ENCODE measurements around the gene FGF23.
A peak's percentile ranks its signal among the peaks of the same experiment; 100 is the strongest.

Gene FGF23

DNA sequence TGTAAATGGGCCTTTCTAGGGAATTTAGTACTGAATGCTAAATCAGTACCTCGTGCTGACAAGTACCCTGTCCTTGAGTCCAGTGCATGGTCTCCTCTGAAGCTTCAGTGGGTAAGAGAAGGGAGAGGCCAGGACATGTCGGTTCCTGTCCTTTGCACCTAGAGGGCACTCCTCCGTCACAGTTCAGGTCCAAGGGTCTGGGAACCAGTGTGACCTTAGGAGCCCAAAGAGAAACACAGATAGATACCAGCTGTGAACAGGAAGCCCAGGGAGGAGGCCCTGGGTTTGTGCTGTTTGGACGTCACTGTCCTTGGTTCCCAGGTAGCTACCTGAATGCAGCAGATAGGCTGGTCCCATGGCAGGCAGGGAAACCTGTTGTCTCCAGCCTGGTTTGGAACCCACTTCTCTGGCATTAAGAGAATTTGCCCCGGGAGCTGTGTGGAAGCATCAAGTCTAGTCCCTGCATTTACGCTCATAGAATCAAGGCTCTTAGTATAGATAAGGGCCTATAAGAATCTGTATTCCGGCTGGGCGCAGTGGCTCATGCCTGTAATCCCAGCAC is 3.9 kb upstream of the FGF23 start:
- DNase-seq (ENCODE audit: low spot score) = no peak

DNA sequence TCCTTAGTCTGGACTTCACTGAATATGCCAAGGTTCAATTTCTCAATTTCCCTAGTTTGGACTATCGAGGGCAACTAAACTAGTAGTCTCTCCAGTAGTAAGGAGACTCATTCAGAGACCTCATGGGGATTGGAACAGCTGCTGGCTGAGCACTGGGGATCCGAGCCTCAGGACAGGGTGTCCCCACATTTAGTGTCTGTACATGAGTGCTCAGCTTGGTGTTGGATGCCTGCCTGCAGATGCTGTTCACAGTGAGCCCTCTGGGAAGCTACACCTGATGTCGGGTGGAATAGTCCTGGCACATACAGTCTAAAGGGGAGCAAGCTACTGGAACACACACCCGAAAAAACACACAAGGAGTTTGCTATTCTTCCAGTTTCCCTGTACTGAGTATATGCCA is 820 bp upstream of the FGF23 start:
- no peak for DNase-seq (ENCODE audit: low spot score)

DNA sequence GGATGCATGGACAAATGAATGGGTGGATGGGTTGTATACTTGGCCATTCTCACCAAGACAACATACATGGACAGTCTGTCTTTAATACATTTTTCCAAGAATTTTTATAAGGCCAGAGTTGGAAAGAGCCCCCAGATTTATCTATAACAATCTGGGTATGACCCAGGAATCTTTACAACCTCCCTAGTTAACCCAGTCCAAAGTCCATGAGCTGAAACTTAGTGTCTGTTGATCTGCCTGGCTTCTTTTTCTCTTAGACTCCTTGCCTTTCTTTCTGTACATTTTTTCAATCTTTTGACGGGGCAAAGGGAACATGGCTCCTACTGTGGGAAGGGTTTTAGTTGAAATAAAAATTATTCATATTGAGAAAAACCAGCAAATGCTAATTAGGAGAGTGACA is 740 bp downstream of the FGF23 start:
- DNase-seq (ENCODE audit: low spot score) = no peak

DNA sequence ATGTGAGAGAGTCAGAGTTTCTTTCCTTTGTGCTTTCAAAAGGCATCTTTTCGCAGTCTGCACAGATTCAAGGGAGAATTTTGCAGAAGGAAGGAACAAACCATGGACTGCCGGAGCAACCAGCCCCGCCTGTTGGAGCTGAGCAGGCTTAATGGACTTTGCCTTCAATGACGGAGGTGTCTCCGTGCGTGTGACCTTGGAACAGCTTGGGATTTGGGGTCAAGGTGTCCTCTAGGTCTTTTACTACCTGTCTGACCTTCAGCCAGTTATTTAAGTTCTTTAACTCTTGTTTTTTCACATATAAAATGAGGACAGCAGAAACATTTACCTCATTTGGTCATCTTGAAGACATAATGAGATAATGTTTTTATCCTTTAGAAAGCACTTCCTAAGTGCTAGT is 4.1 kb downstream of the FGF23 start:
- DNase-seq (ENCODE audit: low spot score) = no peak

DNA sequence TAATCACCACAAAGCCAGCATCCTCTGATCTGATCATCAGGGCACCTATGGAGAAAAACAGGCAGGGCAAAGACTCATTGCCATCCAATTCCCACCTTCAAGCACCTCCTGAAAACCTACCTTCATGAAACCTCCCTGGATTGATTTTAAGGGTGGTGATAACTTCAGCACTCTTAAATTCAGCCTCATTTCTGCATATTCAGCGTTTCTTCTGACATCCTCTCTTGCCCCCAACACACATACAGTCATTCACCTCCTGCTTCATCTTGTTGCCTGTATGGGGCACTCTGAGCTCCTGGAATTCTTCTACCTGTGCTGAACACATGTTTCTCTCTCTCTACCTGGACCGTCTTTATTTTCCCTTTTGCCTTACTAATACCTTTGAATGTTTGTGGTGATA is 6.9 kb downstream of the FGF23 start:
- DNase-seq (ENCODE audit: low spot score) = no peak

DNA sequence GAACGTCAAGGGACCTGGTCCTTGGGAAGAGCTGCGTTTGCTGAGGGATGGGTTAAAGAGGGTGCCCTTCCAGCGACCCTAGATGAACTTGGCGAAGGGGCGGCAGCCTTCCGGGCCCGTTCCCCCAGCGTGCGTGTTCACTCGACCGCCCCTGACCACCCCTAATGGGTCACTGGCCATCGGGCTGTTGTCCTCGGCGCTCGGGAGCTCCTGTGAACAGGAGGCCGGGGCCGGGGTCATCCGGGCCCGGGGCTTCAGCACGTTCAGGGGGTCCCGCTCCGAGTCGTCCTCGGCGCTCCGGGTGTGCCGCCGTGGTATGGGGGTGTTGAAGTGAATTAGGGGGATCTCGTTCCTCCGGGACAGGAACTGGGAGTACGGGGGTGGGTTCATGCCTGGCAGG is 9.2 kb downstream of the FGF23 start:
- DNase-seq (ENCODE audit: low spot score) = no peak

DNA sequence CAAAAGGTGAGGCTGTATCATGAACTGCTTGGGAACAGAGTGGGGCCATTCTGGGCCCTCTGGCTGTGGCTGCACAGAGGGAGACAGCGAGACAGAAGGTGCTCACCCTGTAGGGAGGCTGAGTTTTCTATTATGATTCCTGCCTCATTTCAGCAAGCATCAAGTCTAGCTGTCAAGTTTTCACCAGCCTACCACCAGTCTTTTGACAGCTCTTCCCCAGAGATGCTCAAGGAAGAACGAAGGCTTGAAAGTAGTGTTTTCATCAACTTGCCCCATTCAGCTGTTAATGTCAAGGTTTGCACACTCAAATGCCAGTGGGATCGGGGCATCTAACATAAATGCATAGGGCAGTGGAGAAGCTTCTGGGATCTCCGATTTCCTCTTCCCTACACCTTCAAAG is 10.0 kb downstream of the FGF23 start:
- DNase-seq (ENCODE audit: low spot score) = no peak

DNA sequence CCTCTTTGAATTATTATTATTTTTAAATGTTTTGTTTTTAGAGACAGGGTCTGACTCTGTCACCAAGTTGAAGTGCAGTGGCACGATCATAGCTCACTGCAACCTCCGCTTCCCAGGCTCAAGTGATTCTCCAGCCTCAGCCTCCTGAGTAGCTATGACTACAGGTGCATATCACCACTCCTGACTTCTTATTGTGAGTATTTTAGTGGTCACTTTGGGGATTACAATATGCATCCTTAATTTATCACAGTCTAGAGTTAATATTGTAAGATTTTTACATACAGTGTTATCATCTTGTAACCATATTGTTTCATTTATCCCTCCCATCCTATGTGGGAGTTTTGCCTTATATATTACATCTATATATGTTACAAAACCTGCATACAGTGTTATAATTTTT is 13.4 kb downstream of the FGF23 start:
- no peak for DNase-seq (ENCODE audit: low spot score)

DNA sequence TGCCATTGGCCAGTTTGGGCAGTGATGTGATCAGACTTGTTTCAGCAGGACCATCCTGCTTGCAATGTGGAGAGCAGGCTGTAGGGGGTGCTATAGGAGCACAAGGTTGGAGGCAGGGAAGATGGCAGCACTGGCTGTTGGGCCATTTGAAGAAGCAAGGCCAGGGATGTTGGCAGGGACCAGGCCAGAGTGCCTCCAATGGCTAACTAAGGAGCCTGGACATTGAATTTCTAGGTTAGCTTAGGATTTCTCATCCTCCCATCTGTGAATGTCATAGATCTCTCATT is 23.5 kb downstream of the FGF23 start:
- DNase-seq (ENCODE audit: low spot score) = no peak

DNA sequence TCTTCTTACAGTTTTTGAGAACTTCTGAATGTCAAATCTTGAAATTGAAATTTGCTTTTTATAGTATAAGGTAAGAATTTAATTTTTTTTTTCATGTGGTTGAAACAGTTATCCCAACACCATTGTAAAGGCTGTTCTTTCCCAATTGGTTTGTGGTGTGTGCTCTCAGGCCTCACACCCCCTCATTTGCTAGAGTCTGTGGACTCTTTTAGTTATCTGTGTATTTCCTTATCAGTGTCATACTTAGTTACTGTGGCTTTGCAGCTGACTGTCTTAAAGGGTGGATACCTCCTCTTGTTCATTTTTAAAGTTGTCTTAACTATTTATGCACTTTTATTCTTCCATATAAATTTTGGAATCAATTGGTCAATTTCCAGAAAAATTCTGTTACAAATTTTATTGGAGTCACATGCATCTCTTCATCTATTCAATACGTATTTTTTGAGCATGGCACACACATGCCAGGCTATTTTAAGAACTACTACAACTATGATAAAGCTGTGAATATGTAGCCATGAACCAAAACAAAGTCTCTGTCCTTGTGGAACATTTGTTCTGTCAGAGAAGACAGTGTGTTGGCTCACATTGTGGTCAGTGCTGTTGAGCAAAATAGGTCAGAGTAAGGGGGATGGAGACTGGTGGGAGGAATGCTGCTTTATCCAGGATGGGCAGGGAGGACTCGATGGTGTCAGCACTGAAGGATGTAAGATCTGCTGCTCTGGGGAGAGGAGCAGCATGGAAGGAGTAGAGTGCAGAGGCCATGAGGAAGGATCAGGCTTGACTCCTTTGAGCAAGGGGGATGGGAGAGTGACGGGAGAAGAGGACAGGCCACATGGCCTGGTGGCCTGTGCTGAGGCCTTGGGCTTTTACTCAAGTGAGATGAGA is 24.1 kb downstream of the FGF23 start:
- DNase-seq (ENCODE audit: low spot score) = no peak

DNA sequence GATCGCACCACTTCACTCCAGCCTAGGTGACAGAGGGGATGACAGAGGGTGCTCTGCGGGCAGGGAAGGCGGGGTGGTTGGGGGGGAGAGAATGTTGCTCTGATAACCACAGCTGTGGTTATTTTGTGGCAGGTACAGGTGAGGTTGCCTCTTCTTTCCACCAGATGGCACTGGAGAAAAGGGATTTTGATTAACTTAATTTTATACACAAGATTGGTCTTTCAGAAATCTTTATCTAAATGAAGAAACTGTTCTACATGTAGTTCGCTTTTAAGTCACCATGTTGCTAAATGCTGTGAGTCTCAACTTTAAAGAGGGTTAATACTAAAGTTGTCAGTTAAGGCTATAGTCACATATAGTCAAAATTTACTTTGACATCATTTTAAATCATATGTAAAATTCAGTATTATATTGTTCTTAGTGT is 25.7 kb downstream of the FGF23 start:
- no peak for DNase-seq (ENCODE audit: low spot score)

DNA sequence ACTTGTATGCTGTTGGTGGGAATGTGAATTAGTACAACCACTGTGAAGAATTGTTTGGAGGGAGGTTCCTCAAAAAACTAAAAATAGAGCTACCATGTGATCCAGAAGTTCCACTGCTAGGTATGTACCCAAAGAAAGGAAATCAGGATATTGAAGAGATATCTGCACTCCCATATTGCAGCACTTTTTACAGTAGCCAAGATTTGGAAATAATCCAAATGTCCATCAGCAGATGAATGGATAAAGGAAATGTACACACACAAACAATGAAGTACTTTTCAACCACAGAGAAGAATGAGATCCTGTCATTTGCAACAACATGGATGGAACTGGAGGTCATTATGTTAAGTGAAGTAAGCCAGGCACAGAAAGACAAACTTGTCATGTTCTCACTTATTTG is 32.6 kb downstream of the FGF23 start:
- DNase-seq (ENCODE audit: low spot score) = no peak

DNA sequence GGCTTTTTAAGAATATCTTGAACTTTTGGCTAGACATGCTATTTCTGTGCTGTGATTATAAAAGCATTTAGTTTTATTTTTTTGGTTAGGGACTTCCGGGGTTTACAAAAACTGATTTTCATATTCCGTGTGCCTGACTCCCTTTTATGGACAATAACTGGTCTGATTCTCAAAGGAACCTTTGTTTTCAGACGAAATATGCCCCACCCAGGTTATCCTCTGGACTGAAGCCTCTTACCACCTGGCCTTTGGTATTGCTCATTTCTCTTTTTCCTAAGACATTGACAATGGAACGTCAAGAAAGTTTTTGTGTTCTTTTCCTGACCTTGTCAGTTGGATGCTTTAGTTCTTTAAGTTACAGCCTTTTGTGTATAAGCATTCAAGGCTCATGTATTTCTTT is 47.7 kb downstream of the FGF23 start:
- DNase-seq (ENCODE audit: low spot score) = no peak

DNA sequence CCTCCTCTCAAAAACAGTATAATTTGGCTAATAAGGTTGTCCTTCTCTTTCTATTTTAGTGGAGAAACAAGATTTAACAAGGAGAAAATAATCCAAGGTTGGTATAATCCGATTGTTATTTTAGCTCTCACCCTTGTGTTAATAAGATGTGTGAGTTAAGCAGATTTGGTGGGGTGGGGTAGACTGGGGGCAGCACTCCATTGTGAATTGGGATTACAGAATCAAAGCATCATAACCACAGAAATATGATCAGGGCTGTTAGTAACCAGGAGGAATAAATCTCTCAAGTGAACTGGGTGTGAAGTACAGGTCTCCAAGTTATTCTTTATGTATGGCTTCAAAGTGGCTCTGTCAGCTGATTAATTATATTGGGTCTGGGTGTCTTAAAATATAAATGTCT is 48.3 kb downstream of the FGF23 start:
- DNase-seq (ENCODE audit: low spot score) = no peak

DNA sequence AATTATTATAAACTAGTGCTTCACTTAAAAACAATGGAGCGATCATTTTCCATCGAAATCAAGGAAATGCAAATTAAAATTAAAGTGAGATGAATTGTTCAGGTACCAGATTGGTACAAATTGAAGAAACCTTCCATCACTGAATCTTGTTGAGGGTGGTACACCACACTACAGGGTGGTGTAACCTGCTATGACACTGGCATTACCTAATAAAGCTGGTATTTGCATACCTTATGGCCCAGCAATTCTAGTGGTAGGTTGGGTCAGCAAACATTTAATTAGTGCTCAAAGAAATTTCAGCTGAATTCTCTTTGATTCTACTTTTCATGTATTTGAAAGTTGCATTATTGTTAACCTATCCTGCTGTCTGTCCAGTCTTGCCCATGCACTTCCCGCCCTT is 49.3 kb downstream of the FGF23 start:
- no peak for DNase-seq (ENCODE audit: low spot score)

DNA sequence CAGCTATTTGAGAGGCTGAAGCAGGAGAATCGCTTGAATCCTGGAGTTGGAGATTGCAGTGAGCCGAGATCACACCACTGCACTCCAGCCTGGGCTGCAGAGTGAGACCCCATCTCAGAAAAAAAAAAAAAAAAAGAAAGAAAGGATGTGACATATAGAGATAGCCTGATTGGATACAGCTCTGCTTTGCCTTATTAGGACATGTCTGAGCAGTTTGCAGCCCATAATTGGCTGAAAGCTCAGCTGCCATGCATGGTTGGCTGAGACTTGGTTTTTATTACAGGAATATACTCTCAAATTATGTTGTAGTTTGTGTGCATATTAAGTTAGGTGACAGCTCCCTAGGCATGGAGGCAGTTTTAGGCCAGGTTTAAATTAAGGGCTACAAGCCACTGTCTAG is 52.2 kb downstream of the FGF23 start:
- DNase-seq (ENCODE audit: low spot score) = no peak

DNA sequence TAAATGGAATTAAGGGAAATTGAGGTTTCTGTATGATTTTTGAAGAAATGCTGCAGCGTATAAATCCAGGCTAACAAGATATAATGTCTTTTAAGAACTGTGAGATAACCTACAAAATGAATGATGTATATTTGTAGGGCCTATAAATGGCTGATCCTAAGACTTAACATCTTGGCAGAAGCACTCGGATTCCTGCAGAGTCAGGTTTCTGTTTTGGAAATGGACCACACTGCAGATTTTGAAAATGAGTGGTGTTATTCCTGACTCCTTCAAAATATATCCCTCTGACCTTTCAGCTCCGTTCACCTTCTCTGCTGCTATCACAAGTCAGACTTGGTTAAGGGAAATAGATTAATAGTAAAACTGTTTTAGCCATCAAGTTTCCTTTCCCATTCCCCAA is 53.5 kb downstream of the FGF23 start:
- DNase-seq (ENCODE audit: low spot score) = no peak

DNA sequence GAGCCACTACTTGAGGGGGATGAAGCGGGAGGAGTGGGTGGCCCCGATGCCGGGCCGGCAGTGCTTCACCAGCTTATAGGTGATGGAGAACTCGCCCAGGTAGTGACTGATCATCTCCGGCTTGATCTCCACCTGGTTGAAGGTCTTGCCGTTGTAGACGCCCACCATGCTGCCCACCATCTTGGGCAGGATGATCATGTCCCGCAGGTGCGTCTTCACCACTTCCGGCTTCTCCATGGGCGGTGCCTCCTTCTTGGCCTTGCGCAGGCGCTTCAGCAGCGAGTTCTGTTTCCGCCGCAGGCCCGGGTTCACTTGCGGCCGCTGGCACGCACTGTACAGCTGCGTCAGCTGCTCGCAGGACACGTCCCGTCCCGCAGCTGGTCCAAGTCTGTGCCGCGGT is 55.1 kb downstream of the FGF23 start:
- DNase-seq (ENCODE audit: low spot score) = no peak

DNA sequence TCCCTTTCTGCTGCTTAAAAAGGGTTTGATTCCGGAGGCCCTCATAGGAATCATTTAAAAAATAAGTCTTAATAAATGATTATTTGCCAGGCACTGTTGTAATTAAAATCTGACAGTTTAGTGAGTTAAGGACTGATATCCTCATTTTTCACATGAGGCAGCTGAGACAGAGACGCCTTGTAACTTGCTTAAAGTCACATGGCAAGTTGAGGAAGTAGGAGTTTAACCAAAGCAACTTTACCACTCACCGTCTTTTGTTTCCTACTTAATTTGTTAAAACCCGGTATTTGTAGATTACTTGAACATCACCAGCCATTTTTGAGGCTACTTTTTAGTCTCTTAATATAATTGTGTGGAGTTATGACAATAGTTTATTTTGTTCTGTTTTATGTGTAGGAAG is 56.1 kb downstream of the FGF23 start:
- DNase-seq (ENCODE audit: low spot score) = no peak

DNA sequence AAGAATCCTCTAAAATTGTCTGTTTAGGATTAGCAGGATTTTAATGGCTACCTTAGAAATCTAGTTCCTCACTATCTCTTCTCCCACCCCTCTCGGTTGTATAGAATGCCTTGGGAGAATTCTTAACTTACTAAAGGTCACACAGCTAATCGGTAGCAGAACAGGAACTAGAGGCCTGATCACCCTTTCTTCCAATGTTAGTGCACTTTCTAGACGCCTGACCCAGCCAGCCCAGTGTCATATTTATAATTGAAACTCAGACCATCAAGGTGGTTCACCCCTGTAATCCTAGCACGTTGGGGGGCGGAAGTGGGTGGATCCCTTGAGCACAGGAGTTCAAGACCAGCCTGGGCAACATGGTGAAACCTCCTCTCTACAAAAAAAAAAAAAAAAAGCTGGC is 56.8 kb downstream of the FGF23 start:
- DNase-seq (ENCODE audit: low spot score) = no peak

DNA sequence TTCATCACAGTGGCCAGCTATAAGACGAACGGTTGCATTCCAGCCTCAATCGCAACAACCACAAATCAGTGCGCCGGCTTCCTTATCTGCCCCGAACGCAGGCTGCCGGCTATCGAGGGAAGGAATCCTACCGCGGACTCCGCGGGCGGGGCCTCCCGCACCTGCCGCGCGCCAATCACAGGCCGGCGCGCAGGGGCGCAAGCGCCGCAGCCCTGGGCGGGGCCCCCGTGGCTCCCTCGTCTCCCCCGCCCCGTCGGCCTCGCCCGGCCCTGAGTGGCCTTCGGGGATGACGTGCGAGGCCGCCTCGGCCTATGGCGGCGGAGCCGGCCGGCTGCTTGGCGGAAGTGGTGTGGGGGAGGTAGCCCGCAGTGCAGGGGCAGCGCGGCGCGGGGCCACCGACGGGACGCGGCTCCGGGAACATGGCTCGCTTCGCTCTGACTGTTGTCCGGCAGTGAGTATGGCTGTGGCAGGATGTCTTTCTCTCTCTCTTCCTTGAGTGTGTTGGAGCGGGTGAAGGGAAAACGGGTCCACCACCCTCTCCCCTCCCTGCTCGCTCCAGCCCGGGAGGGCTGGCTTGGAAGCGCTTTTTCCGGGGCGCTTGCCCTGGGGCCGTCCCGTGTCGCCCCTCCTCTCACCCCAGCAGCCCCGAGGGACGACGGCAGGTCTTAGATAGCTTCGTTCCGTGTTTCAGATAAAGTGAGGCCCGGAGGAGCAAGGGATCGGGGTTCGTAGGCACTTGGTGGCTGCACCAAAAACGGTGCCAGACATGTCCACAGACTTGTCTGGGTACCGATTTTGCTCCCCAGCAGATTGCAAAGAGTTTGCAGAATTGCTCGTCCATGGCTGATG is 58.4 kb downstream of the FGF23 start, which contains the start of gene TIGAR:
Gene TIGAR (plus strand): TSS at position 361 of the 849 bp plus-strand sequence. CDS start 59 bp downstream, at position 420.
- peak; percentile 95 for DNase-seq (ENCODE audit: low spot score)

DNA sequence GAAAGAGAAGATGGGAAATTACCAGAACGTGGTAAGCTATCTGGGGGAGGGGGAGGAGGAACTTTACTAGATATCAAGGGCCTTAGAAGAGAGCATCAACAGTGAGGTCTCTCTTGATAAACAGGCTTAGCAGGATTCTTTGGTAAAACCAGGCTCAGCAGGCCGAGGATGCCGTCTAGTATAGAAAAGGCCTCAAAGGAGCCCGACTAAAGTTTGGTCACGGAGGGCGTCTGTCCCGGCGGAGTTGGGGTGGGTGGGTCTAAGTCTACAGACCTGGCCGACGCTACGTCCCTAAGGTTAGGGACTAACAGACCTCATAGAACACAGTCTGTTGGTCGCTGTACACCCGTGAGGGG is 59.0 kb downstream of the FGF23 start:
- no peak for DNase-seq (ENCODE audit: low spot score)

Measured in globus pallidus (tissue), 1 donor.